Endothelial cell of umbilical vein (primary cell): ENCODE measurements around the gene LSM3.

ENCODE experiments used
- CTCF ChIP-seq, 2 donors: IDR thresholded peaks; 1 replicate in 1 of 2; 2 replicates in 1 of 2; pipeline ENCODE4 v1.5.1; 2011; ENCODE audit warnings: low read length in 2 of 2, mild to moderate bottlenecking in 2 of 2, moderate library complexity in 2 of 2, control low read depth in 1 of 2, inconsistent platforms in 1 of 2, low read depth in 1 of 2; ENCODE audit not compliant: insufficient read depth in 1 of 2; ENCODE audit errors: extremely low read depth in 1 of 2
- EZH2 ChIP-seq: IDR thresholded peaks from 2 replicates; pipeline ENCODE4 v1.6.1; 2012; ENCODE audit warnings: borderline replicate concordance, low read depth, mild to moderate bottlenecking, moderate library complexity, low read length, inconsistent platforms; ENCODE audit not compliant: severe bottlenecking
- FOS ChIP-seq: IDR thresholded peaks from 2 replicates; pipeline ENCODE4 v1.6.1; 2011; ENCODE audit warnings: mild to moderate bottlenecking, low read length, moderate library complexity, borderline replicate concordance; ENCODE audit not compliant: insufficient read depth
- GATA2 ChIP-seq: IDR thresholded peaks from 2 replicates; pipeline ENCODE4 v1.7.0; 2011; ENCODE audit warnings: low read depth, mild to moderate bottlenecking, moderate library complexity, mixed read lengths, low read length; ENCODE audit not compliant: insufficient read length, insufficient read depth
- JUN ChIP-seq: IDR thresholded peaks from 2 replicates; pipeline ENCODE4 v1.6.1; 2011; ENCODE audit warnings: borderline replicate concordance, low read depth; ENCODE audit not compliant: insufficient read length, insufficient read depth
- MAX ChIP-seq: IDR thresholded peaks from 2 replicates; pipeline ENCODE4 v1.6.1; 2011; ENCODE audit not compliant: insufficient read depth, insufficient read length
- MYC ChIP-seq: IDR thresholded peaks from one replicate; pipeline ENCODE4 v1.6.1; 2011; ENCODE audit warnings: mild to moderate bottlenecking, low read depth, low read length
- POLR2A ChIP-seq: IDR thresholded peaks from 2 replicates; pipeline ENCODE4 v1.6.1; 2012; ENCODE audit warnings: low read depth, mild to moderate bottlenecking, control low read depth, low read length
- POLR2AphosphoS5 ChIP-seq: IDR thresholded peaks from 2 replicates; pipeline ENCODE4 v1.6.1; 2012; ENCODE audit warnings: low read depth, mild to moderate bottlenecking, control low read depth, low read length, moderate library complexity; ENCODE audit not compliant: insufficient read depth

GRCh38 chr3:14141144-14141543, 37.5 kb upstream of the LSM3 start:
- TF ChIP-seq POLR2AphosphoS5 (no peak), CTCF (IDR thresholded peaks at IDR 0.05; ENCODE audit: extremely low read depth in 1 of 2, insufficient read depth in 1 of 2, low read depth in 1 of 2, low read length in 2 of 2) (no peak), POLR2A (no peak), EZH2 (no peak), JUN (no peak), MAX (no peak), GATA2 (no peak), MYC (no peak), FOS (no peak)
